Liver (tissue), 3 donors: Measurements from ENCODE around the gene PRDM12.

Source experiments
- ATF3 ChIP-seq: IDR thresholded peaks from 2 replicates; pipeline ENCODE4 v1.6.1; 2016; ENCODE audit warnings: antibody characterized with exemption
- CTCF ChIP-seq: fragments of 150-350 bp; IDR thresholded peaks from 2 replicates; pipeline ENCODE4 v1.5.1; 2017; ENCODE audit warnings: improper control_type of control experiment, low read depth, low read length; ENCODE audit not compliant: missing input control
- EGR1 ChIP-seq, 2 donors: IDR thresholded peaks; 2 replicates each; pipeline ENCODE4 v1.6.1; 2016 to 2018; ENCODE audit warnings: antibody characterized with exemption in 2 of 2, low read depth in 2 of 2
- FOXA1 ChIP-seq: IDR thresholded peaks from 2 replicates; pipeline ENCODE4 v1.6.1; 2016; ENCODE audit warnings: antibody characterized with exemption
- HNF4A ChIP-seq, 2 donors: conservative IDR thresholded peaks; 2 replicates each; pipeline ENCODE4 v1.6.1; 2016; ENCODE audit warnings: antibody characterized with exemption in 2 of 2, mild to moderate bottlenecking in 2 of 2
- MAX ChIP-seq: IDR thresholded peaks from 2 replicates; pipeline ENCODE4 v1.6.1; 2016; ENCODE audit warnings: antibody characterized with exemption
- NR2F2 ChIP-seq: IDR thresholded peaks from 2 replicates; pipeline ENCODE4 v1.6.1; 2016; ENCODE audit warnings: antibody characterized with exemption
- RAD21 ChIP-seq, 2 donors: IDR thresholded peaks; 2 replicates each; pipeline ENCODE4 v1.6.1; 2016; ENCODE audit warnings: antibody characterized with exemption in 2 of 2, mild to moderate bottlenecking in 2 of 2
- TAF1 ChIP-seq: conservative IDR thresholded peaks from 2 replicates; pipeline ENCODE4 v1.6.1; 2016; ENCODE audit warnings: antibody characterized with exemption, mild to moderate bottlenecking
- YY1 ChIP-seq: IDR thresholded peaks from 2 replicates; pipeline ENCODE4 v1.6.1; 2016; ENCODE audit warnings: antibody characterized with exemption, mild to moderate bottlenecking
- donor health status: healthy.
- donor health status: healthy.

GRCh38 chr9:130665431-130666392 is 1.3 kb downstream of the PRDM12 start:
- TF ChIP-seq CTCF: no peak
- no peak for TF ChIP-seq MAX
- TF ChIP-seq EGR1 (IDR thresholded peaks at IDR 0.05; ENCODE audit: low read depth in 2 of 2): no peak
- no peak for TF ChIP-seq HNF4A (conservative IDR thresholded peaks at IDR 0.05)
- TF ChIP-seq YY1: no peak
- no peak for TF ChIP-seq ATF3
- TF ChIP-seq FOXA1: no peak
- no peak for TF ChIP-seq TAF1
- TF ChIP-seq NR2F2: no peak
- TF ChIP-seq RAD21 (IDR thresholded peaks at IDR 0.05): no peak
